ENCODE results near the gene TPM4. TPM values are rescaled to one million over a fixed set of nuclear protein-coding genes. Genes with fewer than 3 reads are reported as not detected.

TPM4 gene
- total and polyA plus RNA-seq, 2 of the 13 experiments (the other 11 are each of a cell fraction or from before 2014, with no cell fraction given) = 180 to 188 TPM

DNA sequence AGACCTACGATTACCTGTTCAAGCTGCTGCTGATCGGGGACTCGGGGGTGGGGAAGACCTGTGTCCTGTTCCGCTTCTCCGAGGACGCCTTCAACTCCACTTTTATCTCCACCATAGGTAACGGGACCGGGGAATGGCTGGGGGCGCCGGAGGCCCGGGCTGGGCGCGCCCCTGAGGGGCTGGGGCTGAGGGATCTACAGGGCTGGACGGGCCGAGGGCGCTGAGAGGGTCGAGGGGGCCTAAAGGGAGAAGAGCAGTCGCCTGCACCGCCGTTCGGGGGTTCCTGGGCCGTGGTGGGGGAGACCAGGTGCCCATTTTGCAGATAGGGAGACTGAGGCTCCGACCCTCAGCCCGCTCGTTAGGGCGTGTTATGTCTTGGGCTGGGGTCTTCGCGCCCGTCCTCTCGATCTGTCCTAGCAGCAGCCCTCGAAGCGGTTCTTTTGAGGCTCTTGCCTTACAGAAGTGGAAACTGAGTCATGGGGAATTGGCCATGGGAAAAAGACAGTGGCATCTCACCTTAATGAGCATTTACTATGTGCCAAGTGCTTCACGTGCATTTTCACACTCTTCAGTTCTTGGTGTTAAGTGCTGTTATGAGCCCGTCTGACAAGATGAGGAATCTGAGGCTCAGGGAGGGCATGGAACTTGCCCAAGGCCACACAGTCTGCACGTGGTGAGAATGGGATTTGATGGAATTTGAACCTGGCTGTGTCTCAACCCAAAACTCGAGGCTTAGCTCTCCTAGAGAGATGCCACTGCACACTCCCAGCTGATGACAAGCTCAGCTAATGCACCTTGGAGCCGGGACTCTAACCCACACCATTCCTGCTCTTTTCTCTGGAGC is 35.8 kb downstream of the TPM4 start (continued):
- TF ChIP-seq ZNF143 (CRISPR knock-in tag; IDR thresholded peaks at IDR 0.05) = no peak; the same call in 1 of the 2 replicates
- TF ChIP-seq ZNF577 (CRISPR knock-in tag; IDR thresholded peaks at IDR 0.05; ENCODE audit: borderline replicate concordance, low read depth) = no peak
- no peak for TF ChIP-seq ZBTB7B (CRISPR knock-in tag; IDR thresholded peaks at IDR 0.05)
- TF ChIP-seq ZNF234 (CRISPR knock-in tag; conservative IDR thresholded peaks at IDR 0.05) = no peak
- TF ChIP-seq ARNT2 (CRISPR knock-in tag; IDR thresholded peaks at IDR 0.05; ENCODE audit: low read depth) = 0 out of 2 replicates have a peak, but pooled peaks have one; percentile 1
- TF ChIP-seq KDM5B (CRISPR knock-in tag; IDR thresholded peaks at IDR 0.05; ENCODE audit: borderline replicate concordance) = no peak; the same call in 1 of the 2 replicates
- TF ChIP-seq NPAS2 (CRISPR knock-in tag; IDR thresholded peaks at IDR 0.05; ENCODE audit: borderline replicate concordance) = 0 out of 2 replicates have a peak, but pooled peaks have one; percentile 30
- TF ChIP-seq, protein P1, sequence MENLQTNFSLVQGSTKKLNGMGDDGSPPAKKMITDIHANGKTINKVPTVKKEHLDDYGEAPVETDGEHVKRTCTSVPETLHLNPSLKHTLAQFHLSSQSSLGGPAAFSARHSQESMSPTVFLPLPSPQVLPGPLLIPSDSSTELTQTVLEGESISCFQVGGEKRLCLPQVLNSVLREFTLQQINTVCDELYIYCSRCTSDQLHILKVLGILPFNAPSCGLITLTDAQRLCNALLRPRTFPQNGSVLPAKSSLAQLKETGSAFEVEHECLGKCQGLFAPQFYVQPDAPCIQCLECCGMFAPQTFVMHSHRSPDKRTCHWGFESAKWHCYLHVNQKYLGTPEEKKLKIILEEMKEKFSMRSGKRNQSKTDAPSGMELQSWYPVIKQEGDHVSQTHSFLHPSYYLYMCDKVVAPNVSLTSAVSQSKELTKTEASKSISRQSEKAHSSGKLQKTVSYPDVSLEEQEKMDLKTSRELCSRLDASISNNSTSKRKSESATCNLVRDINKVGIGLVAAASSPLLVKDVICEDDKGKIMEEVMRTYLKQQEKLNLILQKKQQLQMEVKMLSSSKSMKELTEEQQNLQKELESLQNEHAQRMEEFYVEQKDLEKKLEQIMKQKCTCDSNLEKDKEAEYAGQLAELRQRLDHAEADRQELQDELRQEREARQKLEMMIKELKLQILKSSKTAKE (CRISPR knock-in tag; IDR thresholded peaks at IDR 0.05; ENCODE audit: borderline replicate concordance) = no peak
- TF ChIP-seq JARID2 (CRISPR knock-in tag; IDR thresholded peaks at IDR 0.05; ENCODE audit: insufficient replicate concordance) = no peak
- TF ChIP-seq JDP2 (CRISPR knock-in tag; IDR thresholded peaks at IDR 0.05; ENCODE audit: borderline replicate concordance) = no peak
- no peak for TF ChIP-seq TCF7 (IDR thresholded peaks at IDR 0.05; ENCODE audit: low read depth)
- no peak for TF ChIP-seq CBX2 (IDR thresholded peaks at IDR 0.05; ENCODE audit: low read depth, low read length)
- no peak for TF ChIP-seq CBX2 (CRISPR knock-in tag; IDR thresholded peaks at IDR 0.05; ENCODE audit: low read depth)
- no peak for TF ChIP-seq MYNN (CRISPR knock-in tag; IDR thresholded peaks at IDR 0.05; ENCODE audit: low read depth)
- TF ChIP-seq RFX5 (IDR thresholded peaks at IDR 0.05; ENCODE audit: low read depth, low read length) = no peak
- TF ChIP-seq AGO1 (IDR thresholded peaks at IDR 0.05; ENCODE audit: low read depth, low read length, poor library complexity, severe bottlenecking) = no peak
- TF ChIP-seq PRPF4 (IDR thresholded peaks at IDR 0.05; ENCODE audit: low read depth, low read length, poor library complexity, severe bottlenecking) = no peak
- TF ChIP-seq ZNF782 (CRISPR knock-in tag; IDR thresholded peaks at IDR 0.05; ENCODE audit: borderline replicate concordance) = no peak
- TF ChIP-seq ZNF614 (CRISPR knock-in tag; IDR thresholded peaks at IDR 0.05; ENCODE audit: borderline replicate concordance) = no peak
- no peak for TF ChIP-seq PAF1 (CRISPR knock-in tag; IDR thresholded peaks at IDR 0.05)
- TF ChIP-seq ZFP36L1 (CRISPR knock-in tag; IDR thresholded peaks at IDR 0.05) = no peak
- TF ChIP-seq MAX (IDR thresholded peaks at IDR 0.05) = 0 out of 2 replicates have a peak, but pooled peaks have one; percentile 38
- peak; percentile 99 for TF ChIP-seq ZNF629 (CRISPR knock-in tag; conservative IDR thresholded peaks at IDR 0.05)
- no peak for TF ChIP-seq FOXO1 (CRISPR knock-in tag; IDR thresholded peaks at IDR 0.05)
- TF ChIP-seq, protein P2, sequence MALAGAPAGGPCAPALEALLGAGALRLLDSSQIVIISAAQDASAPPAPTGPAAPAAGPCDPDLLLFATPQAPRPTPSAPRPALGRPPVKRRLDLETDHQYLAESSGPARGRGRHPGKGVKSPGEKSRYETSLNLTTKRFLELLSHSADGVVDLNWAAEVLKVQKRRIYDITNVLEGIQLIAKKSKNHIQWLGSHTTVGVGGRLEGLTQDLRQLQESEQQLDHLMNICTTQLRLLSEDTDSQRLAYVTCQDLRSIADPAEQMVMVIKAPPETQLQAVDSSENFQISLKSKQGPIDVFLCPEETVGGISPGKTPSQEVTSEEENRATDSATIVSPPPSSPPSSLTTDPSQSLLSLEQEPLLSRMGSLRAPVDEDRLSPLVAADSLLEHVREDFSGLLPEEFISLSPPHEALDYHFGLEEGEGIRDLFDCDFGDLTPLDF (CRISPR knock-in tag; IDR thresholded peaks at IDR 0.05) = no peak
- TF ChIP-seq NR0B2 (CRISPR knock-in tag; IDR thresholded peaks at IDR 0.05) = no peak
- TF ChIP-seq ZBTB8A (CRISPR knock-in tag; IDR thresholded peaks at IDR 0.05; ENCODE audit: borderline replicate concordance, low read depth) = no peak

Data from HepG2 (cell line).